GM12891 (cell line): ENCODE results near the gene ENTPD2.

Experiments used
- POLR2A ChIP-seq: IDR thresholded peaks from 2 replicates; pipeline ENCODE4 v1.6.1; 2011; ENCODE audit warnings: low read depth, low read length, control low read depth
- POLR2AphosphoS5 ChIP-seq: IDR thresholded peaks from 2 replicates; pipeline ENCODE4 v1.6.1; 2011; ENCODE audit warnings: low read depth, low read length, control low read depth
- TAF1 ChIP-seq: IDR thresholded peaks from 2 replicates; pipeline ENCODE4 v1.6.1; 2011; ENCODE audit warnings: low read depth, low read length, control low read depth

DNA sequence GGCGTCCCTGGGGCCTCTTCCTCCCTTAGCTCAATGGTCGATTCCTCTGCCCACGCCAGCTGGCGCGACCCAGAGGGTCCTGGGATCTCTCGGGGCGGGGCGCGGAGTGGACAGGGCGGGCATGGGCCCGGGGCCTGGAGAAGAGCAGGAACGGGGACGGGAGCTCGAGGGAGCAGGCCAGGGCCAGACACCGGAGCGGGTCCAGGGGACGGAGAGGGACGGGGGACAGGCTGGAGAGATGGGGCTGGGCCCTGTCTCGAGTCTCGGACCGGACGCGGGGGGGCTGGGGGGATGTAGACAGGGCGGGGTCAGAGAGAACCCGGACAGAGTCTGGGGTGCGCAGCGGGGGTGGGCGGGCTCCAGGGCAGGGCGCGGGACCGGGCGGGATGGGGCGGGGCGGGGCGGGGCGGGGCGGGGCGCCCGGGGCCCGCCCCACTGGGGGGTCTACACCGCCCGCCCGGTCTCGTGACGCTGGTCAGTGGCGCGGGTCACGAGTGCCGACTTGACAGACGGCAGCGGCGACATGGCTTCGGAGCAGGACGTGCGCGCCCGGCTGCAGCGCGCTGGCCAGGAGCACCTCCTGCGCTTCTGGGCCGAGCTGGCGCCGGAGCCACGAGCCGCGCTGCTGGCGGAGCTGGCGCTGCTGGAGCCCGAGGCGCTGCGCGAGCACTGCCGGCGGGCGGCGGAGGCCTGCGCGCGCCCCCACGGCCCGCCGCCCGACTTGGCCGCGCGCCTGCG lies 23.3 kb upstream of the ENTPD2 start, which contains the start of gene UAP1L1:
- no peak for TF ChIP-seq POLR2A
- TF ChIP-seq POLR2AphosphoS5 = no peak
- no peak for TF ChIP-seq TAF1
